Skeletal muscle tissue (tissue), 4 donors: ENCODE measurements around the gene KRTAP13-4. TPM values are rescaled to one million over a fixed set of nuclear protein-coding genes. Genes with fewer than 3 reads are reported as not detected.

ENCODE experiments used
- H3K27ac ChIP-seq: one replicate; pipeline ENCODE4 v1.7.0; 2013; ENCODE audit warnings: mild to moderate bottlenecking, low read depth, low read length, inconsistent platforms
- H3K27me3 ChIP-seq, 3 donors: one replicate each; pipeline ENCODE4 v1.7.0; 2013; ENCODE audit warnings: low read length in 3 of 3; ENCODE audit not compliant: control insufficient read depth in 3 of 3, insufficient read depth in 3 of 3
- H3K36me3 ChIP-seq, 3 donors: one replicate each; pipeline ENCODE4 v1.7.0; 2013; ENCODE audit warnings: low read length in 3 of 3; ENCODE audit not compliant: control insufficient read depth in 3 of 3, insufficient read depth in 3 of 3
- H3K4me1 ChIP-seq, 3 donors: one replicate each; pipeline ENCODE4 v1.7.0; 2013; ENCODE audit warnings: low read length in 3 of 3, mild to moderate bottlenecking in 3 of 3; ENCODE audit not compliant: control insufficient read depth in 3 of 3, insufficient read depth in 3 of 3
- H3K4me3 ChIP-seq, 3 donors: one replicate each; pipeline ENCODE4 v1.7.0; 2013; ENCODE audit warnings: low read length in 3 of 3
- H3K9ac ChIP-seq, 3 donors: one replicate each; pipeline ENCODE4 v1.7.0; 2013; ENCODE audit warnings: low read length in 3 of 3, mild to moderate bottlenecking in 3 of 3, moderate library complexity in 2 of 3, low read depth in 1 of 3
- H3K9me3 ChIP-seq, 3 donors: one replicate each; pipeline ENCODE4 v1.7.0; 2013; ENCODE audit warnings: low read length in 3 of 3; ENCODE audit not compliant: control insufficient read depth in 3 of 3
- total RNA-seq: library from RNA; depleted of rRNA; stranded (reverse); fragments of >200 nt; gene quantifications from one replicate; pipeline ENCODE4 v1.2.3, GENCODE V29; 2014
- donor health status: Osteomylitis.

Gene KRTAP13-4
- total RNA-seq, 1 donor from 2014 or later = not detected

DNA sequence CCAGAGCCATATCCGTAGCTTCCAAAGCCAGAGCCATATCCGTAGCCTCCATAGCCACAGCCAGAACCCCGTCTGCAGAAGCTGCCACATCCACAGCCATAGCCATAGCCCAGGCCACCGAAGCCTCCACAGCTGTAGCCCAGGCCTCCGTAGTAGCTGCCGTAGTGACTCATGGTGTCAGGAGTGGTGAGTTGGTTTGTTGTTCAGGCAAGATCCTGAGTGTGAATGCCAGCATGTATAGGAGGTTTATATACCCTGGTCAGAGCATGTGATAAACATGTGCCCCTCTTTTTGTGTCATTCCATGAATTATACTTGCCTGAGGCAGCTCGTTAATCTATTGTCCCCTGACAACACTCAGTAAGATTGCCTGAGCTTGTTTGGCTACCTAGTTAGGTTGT lies 50.1 kb downstream of the KRTAP13-4 start, which contains the start of gene KRTAP19-1:
TSS of gene KRTAP19-1 (minus strand) at position 223 of the 400 bp plus-strand sequence. CDS start at position 173, 50 bp downstream.
- H3K4me1 ChIP-seq = no peaks in the 10 kb centered on the region
- H3K27ac ChIP-seq = peak within 1 kb of the TSS; percentile 32
- H3K9ac ChIP-seq = no peak within 1 kb of the TSS
- H3K36me3 ChIP-seq = no peaks in the 10 kb centered on the region
- peaks cover 0 to 3% (median 0%) of the 10 kb centered on the region in 3 donors for H3K9me3 ChIP-seq
- H3K27me3 ChIP-seq = no peaks in the 10 kb centered on the region
- H3K4me3 ChIP-seq = peak within 1 kb of the TSS in 1 of 3 donors; percentile 28

Other genes starting within 250 kb of the KRTAP13-4 start
- not detected for gene CLDN8, start 214.1 kb upstream of the KRTAP13-4 start, total RNA-seq
- not detected for gene KRTAP24-1, start 147.3 kb upstream of the KRTAP13-4 start, total RNA-seq
- gene KRTAP25-1, start 140.7 kb upstream of the KRTAP13-4 start, total RNA-seq = not detected
- gene KRTAP26-1, start 109.9 kb upstream of the KRTAP13-4 start, total RNA-seq = not detected
- gene KRTAP27-1, start 92.5 kb upstream of the KRTAP13-4 start, total RNA-seq = not detected
- gene KRTAP23-1, start 81.6 kb upstream of the KRTAP13-4 start, total RNA-seq = not detected
- gene KRTAP13-2, start 57.9 kb upstream of the KRTAP13-4 start, total RNA-seq = not detected
- gene KRTAP13-1, start 34.2 kb upstream of the KRTAP13-4 start, total RNA-seq = not detected
- gene KRTAP13-3, start 4.3 kb upstream of the KRTAP13-4 start, total RNA-seq = not detected
- gene KRTAP15-1, start 10.1 kb downstream of the KRTAP13-4 start, total RNA-seq = not detected
- gene KRTAP19-1, start 50.1 kb downstream of the KRTAP13-4 start, total RNA-seq = not detected
- not detected for gene KRTAP19-2, start 57.2 kb downstream of the KRTAP13-4 start, total RNA-seq
- not detected for gene KRTAP19-3, start 61.8 kb downstream of the KRTAP13-4 start, total RNA-seq
- gene KRTAP19-4, start 66.9 kb downstream of the KRTAP13-4 start, total RNA-seq = not detected
- gene KRTAP19-5, start 71.9 kb downstream of the KRTAP13-4 start, total RNA-seq = not detected
- gene KRTAP19-6, start 111.6 kb downstream of the KRTAP13-4 start, total RNA-seq = not detected
- gene KRTAP19-7, start 131.1 kb downstream of the KRTAP13-4 start, total RNA-seq = not detected
- not detected for gene KRTAP22-2, start 160.2 kb downstream of the KRTAP13-4 start, total RNA-seq
- not detected for gene KRTAP6-3, start 162.2 kb downstream of the KRTAP13-4 start, total RNA-seq
- not detected for gene KRTAP6-2, start 168.7 kb downstream of the KRTAP13-4 start, total RNA-seq
- not detected for gene KRTAP22-1, start 170.9 kb downstream of the KRTAP13-4 start, total RNA-seq
- gene KRTAP6-1, start 183.7 kb downstream of the KRTAP13-4 start, total RNA-seq = not detected
- not detected for gene KRTAP20-1, start 186.2 kb downstream of the KRTAP13-4 start, total RNA-seq
- gene KRTAP20-4, start 190.4 kb downstream of the KRTAP13-4 start, total RNA-seq = not detected
- not detected for gene KRTAP20-2, start 205.0 kb downstream of the KRTAP13-4 start, total RNA-seq
- not detected for gene KRTAP20-3, start 212.6 kb downstream of the KRTAP13-4 start, total RNA-seq